LNCaP clone FGC (cell line): ENCODE results near the gene ZCCHC13.

ENCODE experiments used
- DNase-seq: peaks from one replicate; pipeline ENCODE4 v3.0.0-alpha.2; 2011; ENCODE audit warnings: low read depth
- H3K4me3 ChIP-seq: 2 replicates; pipeline ENCODE4 v1.5.1; 2011; ENCODE audit warnings: mild to moderate bottlenecking, low read depth, low read length, control low read depth
- CTCF ChIP-seq: IDR thresholded peaks from 2 replicates; pipeline ENCODE4 v1.5.1; 2012; ENCODE audit warnings: mild to moderate bottlenecking; ENCODE audit not compliant: control insufficient read depth, insufficient read depth; ENCODE audit errors: extremely low read depth

Gene ZCCHC13

GRCh38 chrX:74291964-74292807 is 11.8 kb upstream of the ZCCHC13 start:
- peak; percentile 64 for DNase-seq
- H3K4me3 ChIP-seq, result peak overlapping the region; percentile 87
- peak; percentile 24; the same call in 1 of the 2 replicates for TF ChIP-seq CTCF

- DNase-seq, result no peak
- TF ChIP-seq CTCF, result no peak
- peak overlapping the region; percentile 87 for H3K4me3 ChIP-seq
These were observed 11.2 kb upstream of the ZCCHC13 start for GRCh38 chrX:74292808-74293123.

- TF ChIP-seq CTCF, result no peak
- peak overlapping the region; percentile 87 for H3K4me3 ChIP-seq
- DNase-seq, result peak; percentile 54
These were observed 10.5 kb upstream of the ZCCHC13 start for GRCh38 chrX:74293343-74293946.

- no peak overlapping the region for H3K4me3 ChIP-seq
- DNase-seq, result no peak
- TF ChIP-seq CTCF, result no peak
These were observed 8.9 kb upstream of the ZCCHC13 start for GRCh38 chrX:74295101-74295500.

- no peak for TF ChIP-seq CTCF
- H3K4me3 ChIP-seq, result no peak overlapping the region
- no peak for DNase-seq
These were observed 6.2 kb upstream of the ZCCHC13 start for GRCh38 chrX:74297766-74298165.

- TF ChIP-seq CTCF, result no peak
- no peak for DNase-seq
- no peak overlapping the region for H3K4me3 ChIP-seq
These were observed 3.1 kb upstream of the ZCCHC13 start for GRCh38 chrX:74300869-74301268.
